ENCODE results near the gene ABTB2.

DNA sequence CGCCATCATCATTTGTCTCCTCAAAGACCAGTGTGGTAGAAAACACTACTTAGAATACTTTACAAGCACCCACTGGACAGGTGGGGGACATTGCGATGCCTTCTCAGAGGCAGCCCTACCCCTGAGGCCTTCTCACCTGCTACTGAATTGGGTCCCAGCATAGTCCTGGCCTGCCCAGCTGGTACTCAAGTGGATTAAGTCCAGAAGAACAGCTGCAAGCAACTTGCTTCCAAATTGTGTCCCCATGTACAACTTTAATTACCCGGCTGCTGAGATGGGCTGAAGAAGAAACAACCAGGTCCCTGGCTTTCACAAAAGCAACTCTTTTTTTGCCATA is 12.3 kb downstream of the ABTB2 start:
- TF ChIP-seq BACH2 (CRISPR knock-in tag; IDR thresholded peaks at IDR 0.05; ENCODE audit: borderline replicate concordance) (no peak), ZNF565 (CRISPR knock-in tag; conservative IDR thresholded peaks at IDR 0.05; ENCODE audit: low read depth) (no peak), ESRRG (CRISPR knock-in tag; IDR thresholded peaks at IDR 0.05) (no peak), TCF4 (CRISPR knock-in tag; IDR thresholded peaks at IDR 0.05; ENCODE audit: borderline replicate concordance) (no peak), ISL1 (CRISPR knock-in tag; IDR thresholded peaks at IDR 0.05) (no peak), ZFP3 (CRISPR knock-in tag; IDR thresholded peaks at IDR 0.05) (no peak), ARNTL (CRISPR knock-in tag; IDR thresholded peaks at IDR 0.05; ENCODE audit: borderline replicate concordance, low read depth) (no peak)
- TF ChIP-seq, protein P1, sequence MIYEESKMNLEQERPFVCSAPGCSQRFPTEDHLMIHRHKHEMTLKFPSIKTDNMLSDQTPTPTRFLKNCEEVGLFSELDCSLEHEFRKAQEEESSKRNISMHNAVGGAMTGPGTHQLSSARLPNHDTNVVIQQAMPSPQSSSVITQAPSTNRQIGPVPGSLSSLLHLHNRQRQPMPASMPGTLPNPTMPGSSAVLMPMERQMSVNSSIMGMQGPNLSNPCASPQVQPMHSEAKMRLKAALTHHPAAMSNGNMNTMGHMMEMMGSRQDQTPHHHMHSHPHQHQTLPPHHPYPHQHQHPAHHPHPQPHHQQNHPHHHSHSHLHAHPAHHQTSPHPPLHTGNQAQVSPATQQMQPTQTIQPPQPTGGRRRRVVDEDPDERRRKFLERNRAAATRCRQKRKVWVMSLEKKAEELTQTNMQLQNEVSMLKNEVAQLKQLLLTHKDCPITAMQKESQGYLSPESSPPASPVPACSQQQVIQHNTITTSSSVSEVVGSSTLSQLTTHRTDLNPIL (CRISPR knock-in tag; IDR thresholded peaks at IDR 0.05; ENCODE audit: low read depth) = no peak
- TF ChIP-seq, protein P2, sequence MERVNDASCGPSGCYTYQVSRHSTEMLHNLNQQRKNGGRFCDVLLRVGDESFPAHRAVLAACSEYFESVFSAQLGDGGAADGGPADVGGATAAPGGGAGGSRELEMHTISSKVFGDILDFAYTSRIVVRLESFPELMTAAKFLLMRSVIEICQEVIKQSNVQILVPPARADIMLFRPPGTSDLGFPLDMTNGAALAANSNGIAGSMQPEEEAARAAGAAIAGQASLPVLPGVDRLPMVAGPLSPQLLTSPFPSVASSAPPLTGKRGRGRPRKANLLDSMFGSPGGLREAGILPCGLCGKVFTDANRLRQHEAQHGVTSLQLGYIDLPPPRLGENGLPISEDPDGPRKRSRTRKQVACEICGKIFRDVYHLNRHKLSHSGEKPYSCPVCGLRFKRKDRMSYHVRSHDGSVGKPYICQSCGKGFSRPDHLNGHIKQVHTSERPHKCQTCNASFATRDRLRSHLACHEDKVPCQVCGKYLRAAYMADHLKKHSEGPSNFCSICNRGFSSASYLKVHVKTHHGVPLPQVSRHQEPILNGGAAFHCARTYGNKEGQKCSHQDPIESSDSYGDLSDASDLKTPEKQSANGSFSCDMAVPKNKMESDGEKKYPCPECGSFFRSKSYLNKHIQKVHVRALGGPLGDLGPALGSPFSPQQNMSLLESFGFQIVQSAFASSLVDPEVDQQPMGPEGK (CRISPR knock-in tag; IDR thresholded peaks at IDR 0.05; ENCODE audit: borderline replicate concordance) = no peak

Measured in SK-N-SH treated with all-trans-retinoic acid at 6 μM for 48 hours (cell line).